ENCODE results near the gene ABCC10.

Gene ABCC10

DNA sequence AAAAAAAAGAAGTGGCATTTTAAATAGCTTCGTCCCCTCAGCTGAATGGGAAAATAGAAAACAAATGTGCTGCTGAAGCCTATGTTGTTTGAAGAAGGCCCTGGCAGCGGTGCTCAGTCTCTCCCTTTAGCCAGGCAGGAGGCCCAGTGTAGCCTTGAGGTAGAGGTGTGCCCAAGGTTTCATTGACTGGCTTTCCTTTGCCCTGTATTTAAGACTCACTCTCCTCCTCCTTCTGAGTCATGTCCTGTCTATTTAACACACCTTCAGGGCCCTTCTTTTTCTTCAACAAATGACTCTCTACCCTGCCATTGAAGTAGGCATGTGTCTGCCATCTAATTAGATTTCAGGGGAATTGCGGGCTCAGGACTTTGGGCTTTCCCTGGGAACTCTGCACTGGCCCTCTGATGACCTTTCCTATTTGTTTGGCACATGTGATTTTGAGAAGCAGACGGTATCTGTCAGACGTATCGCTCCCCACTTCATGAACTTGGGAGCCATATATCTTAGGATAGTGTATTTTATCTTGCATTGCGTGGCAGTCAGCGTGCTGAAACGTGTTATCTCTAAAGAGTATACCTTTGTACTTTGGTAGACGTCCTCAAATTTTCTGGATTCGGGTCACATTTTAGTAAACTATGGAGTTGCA is 54.4 kb downstream of the ABCC10 start:
- no peak overlapping the region for H3K4me3 ChIP-seq (ENCODE audit: low read length, poor library complexity, severe bottlenecking)

DNA sequence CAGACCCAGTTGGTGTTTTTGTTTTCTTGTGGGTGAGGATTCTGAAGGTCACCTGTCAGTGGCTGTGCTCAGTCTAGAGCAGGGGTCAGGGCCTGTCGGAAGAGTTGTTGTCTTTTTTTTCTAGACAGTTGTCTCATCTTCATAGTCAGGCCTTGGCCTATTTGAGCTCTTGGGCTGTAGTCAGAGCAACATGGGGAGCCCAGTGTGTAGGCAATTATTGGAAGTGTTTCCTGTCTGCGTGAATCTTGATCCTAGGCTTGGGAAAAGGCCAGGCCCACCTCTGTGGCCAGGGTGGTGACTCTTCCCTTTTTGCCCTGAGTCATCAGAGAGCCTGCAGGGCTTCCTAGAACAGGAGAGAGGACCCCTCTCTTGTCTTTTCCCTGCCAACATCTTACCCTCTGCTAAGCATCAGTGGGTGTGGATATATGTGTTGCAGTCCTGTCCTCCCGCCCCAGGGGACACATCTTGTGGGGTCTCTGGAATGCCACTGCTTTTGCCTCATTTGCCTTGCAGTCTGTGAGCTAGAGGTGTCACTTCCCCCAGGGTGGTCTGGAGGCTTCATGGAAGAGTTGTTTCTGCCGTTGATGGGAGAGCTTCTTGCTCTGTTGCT is 61.4 kb downstream of the ABCC10 start:
- no peaks in the 10 kb centered on the region for H3F3A ChIP-seq (ENCODE audit: low read depth)
- no peak overlapping the region for H3K9ac ChIP-seq (ENCODE audit: low read depth, low read length, poor library complexity, severe bottlenecking)
- TF ChIP-seq, protein P1, sequence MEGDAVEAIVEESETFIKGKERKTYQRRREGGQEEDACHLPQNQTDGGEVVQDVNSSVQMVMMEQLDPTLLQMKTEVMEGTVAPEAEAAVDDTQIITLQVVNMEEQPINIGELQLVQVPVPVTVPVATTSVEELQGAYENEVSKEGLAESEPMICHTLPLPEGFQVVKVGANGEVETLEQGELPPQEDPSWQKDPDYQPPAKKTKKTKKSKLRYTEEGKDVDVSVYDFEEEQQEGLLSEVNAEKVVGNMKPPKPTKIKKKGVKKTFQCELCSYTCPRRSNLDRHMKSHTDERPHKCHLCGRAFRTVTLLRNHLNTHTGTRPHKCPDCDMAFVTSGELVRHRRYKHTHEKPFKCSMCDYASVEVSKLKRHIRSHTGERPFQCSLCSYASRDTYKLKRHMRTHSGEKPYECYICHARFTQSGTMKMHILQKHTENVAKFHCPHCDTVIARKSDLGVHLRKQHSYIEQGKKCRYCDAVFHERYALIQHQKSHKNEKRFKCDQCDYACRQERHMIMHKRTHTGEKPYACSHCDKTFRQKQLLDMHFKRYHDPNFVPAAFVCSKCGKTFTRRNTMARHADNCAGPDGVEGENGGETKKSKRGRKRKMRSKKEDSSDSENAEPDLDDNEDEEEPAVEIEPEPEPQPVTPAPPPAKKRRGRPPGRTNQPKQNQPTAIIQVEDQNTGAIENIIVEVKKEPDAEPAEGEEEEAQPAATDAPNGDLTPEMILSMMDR (conservative IDR thresholded peaks at IDR 0.05; ENCODE audit: low read length) = no peak
- H3K27me3 ChIP-seq (ENCODE audit: insufficient read depth, low read length, poor library complexity, severe bottlenecking) = no peaks in the 10 kb centered on the region
- no peak overlapping the region for H2AFZ ChIP-seq (ENCODE audit: low read length)
- no peaks in the 10 kb centered on the region for H3K79me2 ChIP-seq (ENCODE audit: insufficient read depth, low read length)
- no peaks in the 10 kb centered on the region for H3K9me2 ChIP-seq (replicated peaks; ENCODE audit: low read depth, low read length)
- H4K20me1 ChIP-seq (ENCODE audit: insufficient read depth, low read length, poor library complexity, severe bottlenecking) = peaks cover 4% of the 10 kb centered on the region
- no peak overlapping the region for H3K4me3 ChIP-seq (ENCODE audit: low read length, poor library complexity, severe bottlenecking)
- H3K4me2 ChIP-seq (ENCODE audit: low read depth, low read length, poor library complexity, severe bottlenecking) = no peak overlapping the region
- no peaks in the 10 kb centered on the region for H3K36me3 ChIP-seq (ENCODE audit: insufficient read depth, low read length)
- H3K4me1 ChIP-seq (ENCODE audit: insufficient read depth, low read length, poor library complexity, severe bottlenecking) = no peaks in the 10 kb centered on the region
- no peaks in the 10 kb centered on the region for H3K9me3 ChIP-seq (ENCODE audit: insufficient read depth, low read depth, low read length)

More for the DNA sequence above, 54.4 kb downstream of the ABCC10 start:
- TF ChIP-seq EZH2phosphoT487 (IDR thresholded peaks at IDR 0.05; ENCODE audit: borderline replicate concordance) = no peak
- TF ChIP-seq, protein P1 (conservative IDR thresholded peaks at IDR 0.05; ENCODE audit: low read length) = no peak
- Histone ChIP-seq H3F3A (ENCODE audit: low read depth) (no peaks in the 10 kb centered on the region), H3K4me1 (ENCODE audit: insufficient read depth, low read length, poor library complexity, severe bottlenecking) (peaks cover 34% of the 10 kb centered on the region), H3K9me2 (replicated peaks; ENCODE audit: low read depth, low read length) (no peaks in the 10 kb centered on the region), H3K79me2 (ENCODE audit: insufficient read depth, low read length) (peaks cover 36% of the 10 kb centered on the region), H4K20me1 (ENCODE audit: insufficient read depth, low read length, poor library complexity, severe bottlenecking) (peaks cover 4% of the 10 kb centered on the region), H3K27me3 (ENCODE audit: insufficient read depth, low read length, poor library complexity, severe bottlenecking) (no peaks in the 10 kb centered on the region), H3K9ac (ENCODE audit: low read depth, low read length, poor library complexity, severe bottlenecking) (no peak overlapping the region), H3K36me3 (ENCODE audit: insufficient read depth, low read length) (no peaks in the 10 kb centered on the region), H3K4me2 (ENCODE audit: low read depth, low read length, poor library complexity, severe bottlenecking) (peak overlapping the region; percentile 26), H3K9me3 (ENCODE audit: insufficient read depth, low read depth, low read length) (no peaks in the 10 kb centered on the region), H2AFZ (ENCODE audit: low read length) (no peak overlapping the region)

GRCh38 chr6:43489277-43490072 is 62.1 kb downstream of the ABCC10 start:
- H3K9ac ChIP-seq (ENCODE audit: low read depth, low read length, poor library complexity, severe bottlenecking) = no peak overlapping the region
- H3K4me1 ChIP-seq (ENCODE audit: insufficient read depth, low read length, poor library complexity, severe bottlenecking) = no peaks in the 10 kb centered on the region
- no peaks in the 10 kb centered on the region for H3K27me3 ChIP-seq (ENCODE audit: insufficient read depth, low read length, poor library complexity, severe bottlenecking)
- H3K4me2 ChIP-seq (ENCODE audit: low read depth, low read length, poor library complexity, severe bottlenecking) = no peak overlapping the region
- peaks cover 4% of the 10 kb centered on the region for H4K20me1 ChIP-seq (ENCODE audit: insufficient read depth, low read length, poor library complexity, severe bottlenecking)
- no peak overlapping the region for H2AFZ ChIP-seq (ENCODE audit: low read length)
- no peaks in the 10 kb centered on the region for H3K9me3 ChIP-seq (ENCODE audit: insufficient read depth, low read depth, low read length)
- H3K9me2 ChIP-seq (replicated peaks; ENCODE audit: low read depth, low read length) = no peaks in the 10 kb centered on the region
- H3F3A ChIP-seq (ENCODE audit: low read depth) = no peaks in the 10 kb centered on the region
- no peak overlapping the region for H3K4me3 ChIP-seq (ENCODE audit: low read length, poor library complexity, severe bottlenecking)
- TF ChIP-seq, protein P1 (conservative IDR thresholded peaks at IDR 0.05; ENCODE audit: low read length) = no peak
- no peak for TF ChIP-seq EZH2phosphoT487 (IDR thresholded peaks at IDR 0.05; ENCODE audit: borderline replicate concordance)
- H3K79me2 ChIP-seq (ENCODE audit: insufficient read depth, low read length) = no peaks in the 10 kb centered on the region
- H3K36me3 ChIP-seq (ENCODE audit: insufficient read depth, low read length) = no peaks in the 10 kb centered on the region
